Fibroblast of skin of abdomen (primary cell): ENCODE results near the gene TRIM46. TPM values are rescaled to one million over a fixed set of nuclear protein-coding genes. Genes with fewer than 3 reads are reported as not detected.

Experiments
- DNase-seq: peaks from one replicate; pipeline ENCODE4 v3.0.0-alpha.2; 2013
- polyA plus RNA-seq, 2 experiments: library from polyadenylated mRNA; unstranded; fragments of 120-200 nt; gene quantifications; one replicate each; pipeline ENCODE4 v1.2.1, GENCODE V29; 2013; ENCODE audit not compliant: insufficient read length in 2 of 2

Gene TRIM46
- polyA plus RNA-seq (2013, experiment 1 of 2; ENCODE audit: insufficient read length), result 7.4 TPM
- 8.0 TPM for polyA plus RNA-seq (2013, experiment 2 of 2; ENCODE audit: insufficient read length)

- DNase-seq, result peak; percentile 83
These were observed at the start of gene TRIM46 for GRCh38 chr1:155173478-155174323. Gene TRIM46, plus strand, starts transcription at chr1:155173849. Its CDS starts 118 bp downstream, at chr1:155173967.

- peak; percentile 35 for DNase-seq
These were observed 48.9 kb upstream of the TRIM46 start for GRCh38 chr1:155124503-155125463.

- DNase-seq, result no peak
These were observed 48.1 kb upstream of the TRIM46 start for GRCh38 chr1:155125511-155125945.

- no peak for DNase-seq
These were observed 47.6 kb upstream of the TRIM46 start for GRCh38 chr1:155125946-155126555.

GRCh38 chr1:155126556-155127104 is 47.0 kb upstream of the TRIM46 start:
- no peak for DNase-seq

GRCh38 chr1:155127105-155127966 is 46.3 kb upstream of the TRIM46 start, which contains the start of gene EFNA1:
Gene EFNA1, plus strand, starts transcription at chr1:155127876. Its CDS starts 102 bp downstream, at chr1:155127978.
- DNase-seq, result no peak

GRCh38 chr1:155127967-155128754 is 45.5 kb upstream of the TRIM46 start:
- no peak for DNase-seq

GRCh38 chr1:155128755-155129473 is 44.7 kb upstream of the TRIM46 start:
- no peak for DNase-seq

- DNase-seq, result no peak
These were observed 43.2 kb upstream of the TRIM46 start for GRCh38 chr1:155130272-155131006.

- DNase-seq, result no peak
These were observed 42.4 kb upstream of the TRIM46 start for GRCh38 chr1:155131285-155131684.

GRCh38 chr1:155131856-155132255 is 41.8 kb upstream of the TRIM46 start:
- DNase-seq, result no peak

- no peak for DNase-seq
These were observed 39.8 kb upstream of the TRIM46 start for GRCh38 chr1:155133799-155134281.

- no peak for DNase-seq
These were observed 39.3 kb upstream of the TRIM46 start for GRCh38 chr1:155134322-155134721.

GRCh38 chr1:155134880-155135414 is 38.7 kb upstream of the TRIM46 start:
- DNase-seq, result peak; percentile 89

GRCh38 chr1:155135415-155136028 is 38.1 kb upstream of the TRIM46 start, which contains the start of gene SLC50A1:
Gene SLC50A1, plus strand, starts transcription at chr1:155135852. Its CDS starts 60 bp downstream, at chr1:155135912.
- peak; percentile 93 for DNase-seq

GRCh38 chr1:155136748-155137147 is 36.9 kb upstream of the TRIM46 start:
- no peak for DNase-seq

GRCh38 chr1:155137154-155137949 is 36.3 kb upstream of the TRIM46 start:
- DNase-seq, result no peak
